Activated CD4-positive, alpha-beta T cell treated with anti-CD3 and anti-CD28 coated beads, Interleukin-2, Interleukin-4, amounts not matched to agents 100 ng/mL and 50 ng/mL, durations not matched to agents 16 hours and 8 hours (primary cell): ENCODE data around the gene PRPS1.
A peak's percentile ranks its signal among the peaks of the same experiment; 100 is the strongest.
"Not testable (repeated sequence)": the region's sequence is repeated elsewhere in the genome, so short reads cannot be mapped to it uniquely, and the experiment has no call there.

Experiments used
- DNase-seq: peaks from one replicate; pipeline ENCODE4 v3.0.0-alpha.2; 2020; ENCODE audit warnings: low spot score

The PRPS1 gene

GRCh38 chrX:107630031-107630689 is 1.9 kb downstream of the PRPS1 start:
- no peak for DNase-seq

DNA sequence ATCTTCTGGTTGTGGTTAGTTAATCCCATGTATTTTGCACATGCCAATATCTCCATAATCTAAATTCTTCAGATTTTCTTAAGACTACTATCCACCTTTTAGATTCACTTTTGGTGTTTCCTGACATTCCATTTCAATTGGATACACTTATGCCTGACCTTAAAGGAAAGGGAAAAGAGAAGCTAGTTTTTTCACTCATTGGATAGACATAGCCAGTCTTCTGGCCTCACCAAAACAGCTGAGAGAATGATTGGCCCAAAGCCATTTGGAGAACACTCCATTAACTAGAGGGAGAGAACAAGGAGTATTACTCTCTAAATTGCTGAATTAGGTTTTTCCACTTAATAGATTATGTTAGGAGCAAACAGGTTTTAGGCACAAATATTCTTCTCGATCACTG is 4.0 kb downstream of the PRPS1 start:
- DNase-seq = no peak

- DNase-seq = no peak
These were observed 18.4 kb downstream of the PRPS1 start for GRCh38 chrX:107646735-107647134.

- no peak for DNase-seq
These were observed 20.0 kb downstream of the PRPS1 start for GRCh38 chrX:107648332-107648731.

- no peak for DNase-seq
These were observed 26.2 kb downstream of the PRPS1 start for GRCh38 chrX:107654566-107654871.

- peak; percentile 66 for DNase-seq
These were observed 26.8 kb downstream of the PRPS1 start for GRCh38 chrX:107654872-107655761.

DNA sequence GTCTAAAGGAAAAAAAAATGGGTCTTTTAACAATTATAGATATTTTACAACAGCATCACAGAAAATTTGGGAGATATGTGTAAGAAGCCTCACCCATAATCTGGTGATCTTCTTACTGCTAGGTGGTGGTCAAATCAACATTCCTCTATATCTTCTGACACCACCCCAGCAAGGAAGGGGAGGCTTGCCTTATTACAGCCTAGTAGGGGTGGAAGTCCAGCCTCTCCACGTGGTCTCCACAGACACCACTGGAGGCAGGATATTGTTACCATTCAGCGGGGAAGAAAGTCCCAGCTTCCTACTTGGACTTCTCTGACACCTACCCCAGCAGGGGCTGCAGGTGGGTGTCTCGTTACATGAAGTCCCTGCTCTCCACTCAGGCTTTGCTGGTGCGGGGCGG is 28.7 kb downstream of the PRPS1 start:
- DNase-seq = no peak

DNA sequence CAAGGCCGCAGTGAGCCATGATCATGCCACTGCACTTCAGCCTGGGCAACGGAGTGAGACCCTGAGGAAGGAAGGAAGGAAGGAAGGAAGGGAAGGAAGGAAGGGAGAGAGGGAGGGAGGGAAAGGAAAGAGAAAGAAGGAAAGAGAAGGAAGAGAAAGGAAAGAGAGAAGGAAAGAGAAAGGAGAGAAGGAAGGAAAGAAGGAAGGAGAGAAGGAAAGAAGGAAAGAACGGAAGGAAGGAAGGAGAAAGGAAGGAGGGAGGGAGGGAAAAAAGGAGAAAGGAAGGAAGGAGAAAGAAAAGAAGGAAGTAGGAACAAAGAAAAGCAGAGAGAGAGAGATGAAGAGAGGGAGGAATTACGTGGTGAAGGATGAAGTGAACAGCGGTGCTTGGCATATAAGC is 30.4 kb downstream of the PRPS1 start:
- DNase-seq = no peak

DNA sequence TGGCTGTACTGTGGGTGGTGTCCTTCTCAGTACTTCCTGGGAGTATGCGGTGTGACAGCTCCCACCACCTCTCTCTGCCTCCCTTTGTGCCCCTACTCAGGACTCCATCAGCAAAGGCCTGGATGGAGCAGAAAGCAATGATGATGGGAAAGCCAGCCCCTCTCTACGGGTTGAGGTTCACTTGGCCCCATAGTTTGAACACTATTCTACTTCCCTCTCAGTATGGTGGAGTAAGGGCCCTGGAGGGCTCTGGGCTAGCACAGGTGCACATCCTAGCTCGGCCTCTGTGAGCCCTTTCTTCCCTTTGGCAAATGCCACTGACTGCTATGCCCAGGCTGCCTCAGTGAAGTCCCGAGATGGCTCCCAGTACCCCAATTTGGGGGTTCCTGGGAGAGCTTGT is 31.0 kb downstream of the PRPS1 start:
- no peak for DNase-seq

- peak; percentile 51 for DNase-seq
These were observed 31.5 kb downstream of the PRPS1 start for GRCh38 chrX:107659768-107660167.

DNA sequence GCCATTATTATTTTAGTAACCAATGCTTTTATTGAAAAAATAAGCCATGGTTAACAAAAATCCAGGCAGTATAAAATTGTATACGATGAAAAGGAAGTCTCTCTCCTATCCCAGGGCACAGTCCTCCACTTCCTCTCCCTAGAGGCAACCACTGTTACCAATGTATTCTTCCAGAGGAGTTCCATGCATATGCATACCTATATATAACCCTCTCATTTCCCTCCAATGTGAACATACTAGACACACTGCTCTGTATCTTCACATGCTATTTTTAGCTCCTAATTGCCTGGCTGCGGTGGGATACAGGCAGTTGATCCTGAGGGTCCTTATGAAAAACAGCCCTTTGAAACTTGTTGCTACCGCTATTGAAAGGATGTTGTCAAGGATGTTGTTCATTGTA is 33.8 kb downstream of the PRPS1 start:
- DNase-seq = no peak

- DNase-seq = no peak
These were observed 34.5 kb downstream of the PRPS1 start for GRCh38 chrX:107662824-107663223.

GRCh38 chrX:107666931-107667330 is 38.6 kb downstream of the PRPS1 start:
- DNase-seq = no peak

DNA sequence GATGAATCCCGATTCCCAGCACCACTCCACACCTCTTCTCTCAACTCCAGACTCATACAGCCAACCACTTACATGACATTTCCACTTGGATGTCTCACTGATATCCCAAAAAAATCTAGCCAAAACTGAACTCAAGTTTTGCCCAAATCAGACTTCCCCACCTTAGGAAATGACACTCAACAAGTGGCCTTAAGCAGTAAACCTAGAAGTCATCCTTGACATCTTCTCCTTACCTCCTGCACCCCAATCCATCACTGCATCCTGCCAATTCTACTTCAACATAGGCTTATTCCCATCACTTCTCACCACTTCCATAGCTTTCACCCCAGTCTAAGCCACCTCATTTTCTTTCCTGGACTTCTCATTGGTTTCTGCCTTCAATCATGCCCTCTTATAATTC is 39.1 kb downstream of the PRPS1 start:
- DNase-seq = no peak

DNA sequence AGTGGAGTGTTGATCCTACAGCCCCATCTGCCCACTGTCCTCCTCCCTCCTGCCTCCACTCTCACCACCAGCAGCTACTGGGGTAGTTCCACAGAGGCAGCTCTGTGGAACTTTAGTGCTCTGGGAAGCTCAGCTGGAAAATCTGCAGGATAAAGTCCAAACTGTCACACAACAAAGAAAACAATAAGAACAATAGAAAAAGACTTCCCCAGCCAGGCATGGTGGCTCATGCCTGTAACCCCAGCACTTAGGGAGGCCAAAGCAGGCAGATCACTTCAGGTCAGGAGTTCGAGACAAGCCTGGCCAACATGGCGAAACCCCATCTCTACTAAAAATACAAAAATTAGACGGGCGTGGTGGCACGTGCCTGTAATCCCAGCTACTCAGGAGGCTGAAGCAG is 40.4 kb downstream of the PRPS1 start:
- not testable (repeated sequence) for DNase-seq

DNA sequence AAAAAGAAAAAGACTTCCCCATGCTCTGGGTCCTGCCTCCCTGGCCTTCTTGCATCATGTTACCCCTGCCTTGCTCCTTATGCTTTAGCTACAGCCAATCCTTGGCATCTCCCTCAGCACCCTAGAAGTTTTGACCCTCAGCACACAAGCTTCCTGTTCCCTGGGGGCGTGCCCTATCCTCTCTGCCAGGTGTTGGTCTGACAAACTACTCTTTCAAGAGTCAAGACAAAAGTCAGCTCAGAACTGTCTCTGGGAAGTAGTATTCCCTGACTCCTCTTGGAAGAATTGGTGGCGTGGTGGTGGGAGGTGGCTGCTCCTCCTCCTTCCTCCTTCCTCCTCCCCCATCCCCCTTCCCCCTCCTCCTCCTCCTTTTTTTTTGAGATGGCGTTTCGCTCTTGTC is 41.0 kb downstream of the PRPS1 start:
- no peak for DNase-seq

DNA sequence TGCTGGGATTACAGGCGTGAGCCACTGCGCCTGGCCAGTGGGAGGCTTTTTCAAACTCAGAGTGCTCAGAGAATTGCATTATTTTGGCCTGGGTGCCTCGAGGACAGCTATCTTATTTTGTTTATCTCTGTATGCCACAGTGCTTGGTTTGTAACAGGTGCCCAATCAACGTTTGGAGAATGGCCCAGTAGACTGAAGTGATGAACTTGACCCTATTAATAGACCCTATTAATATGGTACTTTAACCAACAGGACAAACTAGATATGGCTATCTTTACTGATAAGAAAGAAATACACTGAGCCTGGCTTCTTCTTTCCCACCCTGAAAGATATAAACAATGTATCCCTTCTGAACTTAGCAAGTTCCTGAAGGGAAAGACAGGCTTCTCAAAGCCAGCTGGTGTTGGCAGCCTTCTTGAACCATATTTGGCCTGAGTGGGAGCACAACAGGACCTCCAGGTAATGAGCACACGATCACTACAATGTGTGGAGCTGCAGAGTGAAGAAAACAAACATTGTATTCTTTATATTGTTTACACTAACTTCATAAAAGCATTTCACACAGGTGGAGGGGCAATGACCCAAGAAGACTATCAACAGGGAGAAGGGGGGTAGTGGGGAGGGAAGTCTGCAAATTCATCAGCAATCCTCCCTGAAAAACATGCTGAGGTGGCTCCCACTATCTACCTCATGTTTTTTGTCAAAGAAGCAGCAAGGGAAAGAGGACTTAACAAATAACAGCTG is 41.7 kb downstream of the PRPS1 start:
- no peak for DNase-seq

- not testable (repeated sequence) for DNase-seq
These were observed 42.9 kb downstream of the PRPS1 start for GRCh38 chrX:107671256-107671655.

DNA sequence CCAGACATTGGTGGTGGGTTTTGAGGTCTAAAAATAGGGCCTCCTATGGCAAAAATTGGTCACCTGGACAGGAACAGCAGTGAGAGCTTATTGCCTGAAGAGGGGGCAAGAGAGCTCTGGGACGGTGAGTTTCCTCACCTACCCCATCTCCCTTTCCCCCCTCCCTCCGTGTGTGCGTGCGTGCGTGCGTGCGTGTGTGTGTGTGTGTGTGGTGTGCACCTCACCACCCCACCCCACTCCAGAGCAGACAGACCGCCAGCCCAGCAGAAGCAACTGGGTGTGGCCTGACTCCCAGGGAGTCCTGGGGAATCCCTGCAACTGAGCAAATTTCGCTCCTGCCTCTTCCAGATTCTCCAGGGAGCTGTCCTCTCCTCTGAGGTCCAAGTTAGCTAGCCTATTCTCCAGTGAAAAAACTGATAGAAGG is 44.7 kb downstream of the PRPS1 start:
- peak; percentile 84 for DNase-seq

DNA sequence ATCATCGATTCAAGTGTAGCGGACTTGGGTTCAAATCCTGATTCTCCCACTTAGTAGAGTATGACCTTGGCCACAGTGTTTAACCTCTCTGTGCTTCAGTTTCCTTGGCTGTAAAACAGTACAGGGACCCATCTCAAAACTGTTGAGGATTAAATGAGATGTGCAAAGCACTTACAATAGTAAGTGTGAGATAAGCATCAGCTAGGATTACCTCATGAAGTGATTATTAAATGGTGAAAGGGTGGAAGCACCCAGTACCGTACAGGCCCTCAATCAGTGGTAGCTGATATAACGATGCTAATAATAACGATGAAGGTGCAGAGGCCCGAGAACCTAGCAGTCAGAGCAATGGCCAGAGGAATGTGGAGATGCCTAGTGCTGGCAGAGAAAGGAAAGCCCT is 45.1 kb downstream of the PRPS1 start:
- no peak for DNase-seq

- DNase-seq = peak; percentile 90
These were observed 45.7 kb downstream of the PRPS1 start for GRCh38 chrX:107673933-107674479.

DNA sequence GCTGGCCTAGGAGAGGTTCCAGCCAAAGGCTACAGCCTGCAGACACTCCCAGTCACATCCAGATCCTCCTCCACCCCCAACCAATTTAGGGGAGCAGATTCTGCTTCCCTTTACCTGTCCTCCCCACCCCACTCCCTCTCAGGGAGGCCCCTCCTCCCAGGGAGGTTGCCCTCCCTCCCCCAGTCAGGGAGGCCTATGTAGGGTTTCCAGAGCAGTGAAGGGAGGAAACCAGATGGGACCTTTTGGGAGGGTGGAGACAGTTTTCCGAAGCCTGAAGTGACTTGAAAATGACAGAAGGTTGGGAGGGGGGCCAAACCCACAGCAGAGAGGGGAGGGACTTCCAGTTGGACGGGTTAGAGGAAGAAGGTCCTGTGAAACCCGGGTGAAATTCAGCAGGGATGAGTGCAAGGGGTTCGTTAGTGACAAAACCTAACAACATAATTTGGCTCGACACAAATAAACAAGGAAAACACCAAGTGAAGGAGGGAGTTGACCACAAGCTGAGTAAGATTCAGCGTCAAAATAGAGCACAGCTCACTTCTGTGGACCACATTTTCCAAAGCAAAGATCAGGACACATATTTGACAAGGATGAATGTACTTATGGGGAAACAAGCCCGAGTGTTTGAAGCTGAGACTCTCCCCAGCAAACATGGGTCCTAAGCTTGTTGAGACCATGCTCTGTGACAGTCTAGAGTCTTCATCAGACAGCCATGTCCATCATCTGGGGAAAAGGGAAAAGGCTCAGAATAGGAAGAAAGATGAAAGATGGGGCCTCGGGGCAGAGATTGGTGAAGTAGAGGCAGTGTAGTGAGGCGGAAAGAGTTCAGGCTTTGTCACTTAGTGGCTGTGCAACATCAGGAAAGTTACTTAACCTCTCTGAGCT is 46.4 kb downstream of the PRPS1 start:
- peak; percentile 25 for DNase-seq
